ENCODE data around the gene RDH16. TPM values are rescaled to one million over a fixed set of nuclear protein-coding genes. Genes with fewer than 3 reads are reported as not detected.

The RDH16 gene
- total RNA-seq, 1 experiment from 2014 or later, result 0.08 TPM

- in situ Hi-C loops (cut with HindIII; ENCODE audit: low pct_unique_long_range_greater_than_20kb, low sequenced_read_pairs), result no loop called here
- intact Hi-C loops (cut with micrococcal nuclease; ENCODE audit: unreplicated experiment), result no loop called here
- Histone ChIP-seq H3K4me3 (ENCODE audit: low read depth in 2 of 2, low read length in 2 of 2) (no peak overlapping the region), H3K27me3 (ENCODE audit: control insufficient read depth, insufficient read depth, low read length) (no peaks in the 10 kb centered on the region; the same call in 1 of the 2 replicates), H3K9me3 (ENCODE audit: control insufficient read depth, insufficient read depth, low read depth, low read length) (no peaks in the 10 kb centered on the region), H3K27ac (ENCODE audit: low read length) (no peak overlapping the region), H3K4me1 (ENCODE audit: control insufficient read depth, insufficient read depth, low read length) (no peaks in the 10 kb centered on the region), H3K36me3 (ENCODE audit: control insufficient read depth, insufficient read depth, low read length) (no peaks in the 10 kb centered on the region)
- ChIA-PET CTCF (interaction anchor here (0.6 kb wide), 1 partner anchor 235 kb away, joined by 4 read pairs; no protein-coding TSS in a partner anchor), POLR2A (no interaction called here)
- TF ChIP-seq POLR2AphosphoS5 (IDR thresholded peaks at IDR 0.05; ENCODE audit: low read depth, low read length), result no peak
- no peak for TF ChIP-seq CTCF (IDR thresholded peaks at IDR 0.05)
- TF ChIP-seq SIN3A (IDR thresholded peaks at IDR 0.05; ENCODE audit: borderline replicate concordance, insufficient read depth, low read depth, low read length), result no peak
- no peak for TF ChIP-seq REST (IDR thresholded peaks at IDR 0.05; ENCODE audit: insufficient read depth in 1 of 2, low read depth in 2 of 2, low read length in 1 of 2)
- BruUV-seq (replicated peaks), result no TSS peak
- DNase-seq (ENCODE audit: low read depth, low spot score), result no peak
- ATAC-seq, result no peak
Observed at GRCh38 chr12:56994231-56994746, 36.9 kb upstream of the RDH16 start.

GRCh38 chr12:56993346-56993745, 35.9 kb upstream of the RDH16 start:
- BruUV-seq (replicated peaks), result no TSS peak
- H3K9me3 ChIP-seq (ENCODE audit: control insufficient read depth, insufficient read depth, low read depth, low read length), result no peaks in the 10 kb centered on the region
- no peak for TF ChIP-seq POLR2AphosphoS5 (IDR thresholded peaks at IDR 0.05; ENCODE audit: low read depth, low read length)
- no peak for TF ChIP-seq TCF7L2 (IDR thresholded peaks at IDR 0.05; ENCODE audit: low read depth, low read length)
- TF ChIP-seq REST (IDR thresholded peaks at IDR 0.05; ENCODE audit: insufficient read depth in 1 of 2, low read depth in 2 of 2, low read length in 1 of 2), result no peak
- no peak for TF ChIP-seq CTCF (IDR thresholded peaks at IDR 0.05)
- DNase-seq (ENCODE audit: low read depth, low spot score) (no peak), ATAC-seq (no peak)
- H3K4me3 ChIP-seq (ENCODE audit: low read depth in 2 of 2, low read length in 2 of 2), result no peak overlapping the region
- no peaks in the 10 kb centered on the region; the same call in 1 of the 2 replicates for H3K27me3 ChIP-seq (ENCODE audit: control insufficient read depth, insufficient read depth, low read length)
- ChIA-PET POLR2A (no interaction called here), CTCF (interaction anchor here (0.5 to 0.6 kb wide), 2 partner anchors 229 to 234 kb away, joined by 4 to 5 read pairs; no protein-coding TSS in a partner anchor)
- in situ Hi-C loops (cut with HindIII; ENCODE audit: low pct_unique_long_range_greater_than_20kb, low sequenced_read_pairs), result no loop called here
- no peak overlapping the region for H3K27ac ChIP-seq (ENCODE audit: low read length)
- no peaks in the 10 kb centered on the region for H3K4me1 ChIP-seq (ENCODE audit: control insufficient read depth, insufficient read depth, low read length)
- H3K36me3 ChIP-seq (ENCODE audit: control insufficient read depth, insufficient read depth, low read length), result no peaks in the 10 kb centered on the region
- intact Hi-C loops (cut with micrococcal nuclease; ENCODE audit: unreplicated experiment), result no loop called here

Data from Panc1 (cell line).